HG02798 (cell line): ENCODE results near the gene ZNF541.
"Not testable (repeated sequence)": the region's sequence is repeated elsewhere in the genome, so short reads cannot be mapped to it uniquely, and the experiment has no call there.

Source experiments
- ATAC-seq: cut with Tn5 transposase; IDR thresholded peaks from one replicate; pipeline ENCODE4 v1.9.1; 2021; ENCODE audit warnings: mild to moderate bottlenecking; ENCODE audit not compliant: unreplicated experiment, poor library complexity

ZNF541 gene

GRCh38 chr19:47601180-47601904 lies 28.4 kb upstream of the ZNF541 start:
- no peak for ATAC-seq

GRCh38 chr19:47600246-47601179 lies 27.6 kb upstream of the ZNF541 start:
- peak; percentile 95 for ATAC-seq

- ATAC-seq = not testable (repeated sequence)
Observed at GRCh38 chr19:47599671-47600245, 26.8 kb upstream of the ZNF541 start.

- no peak for ATAC-seq
Observed at GRCh38 chr19:47598407-47599349, 25.7 kb upstream of the ZNF541 start.

- no peak for ATAC-seq
Observed at GRCh38 chr19:47595944-47596343, 23.0 kb upstream of the ZNF541 start.

GRCh38 chr19:47593860-47594259 lies 20.9 kb upstream of the ZNF541 start:
- no peak for ATAC-seq

- no peak for ATAC-seq
Observed at GRCh38 chr19:47589824-47590223, 16.9 kb upstream of the ZNF541 start.

- no peak for ATAC-seq
Observed at GRCh38 chr19:47587295-47587694, 14.3 kb upstream of the ZNF541 start.

- ATAC-seq = not testable (repeated sequence)
Observed at GRCh38 chr19:47583161-47583560, 10.2 kb upstream of the ZNF541 start.

GRCh38 chr19:47582320-47582909 lies 9.5 kb upstream of the ZNF541 start:
- ATAC-seq = no peak

GRCh38 chr19:47581605-47582319 lies 8.8 kb upstream of the ZNF541 start:
- ATAC-seq = no peak

- no peak for ATAC-seq
Observed at GRCh38 chr19:47580397-47580796, 7.4 kb upstream of the ZNF541 start.

GRCh38 chr19:47572635-47573034 lies 313 bp downstream of the ZNF541 start:
- no peak for ATAC-seq

GRCh38 chr19:47569331-47569730 lies 3.6 kb downstream of the ZNF541 start:
- no peak for ATAC-seq

GRCh38 chr19:47564081-47564480 lies 8.9 kb downstream of the ZNF541 start:
- no peak for ATAC-seq

GRCh38 chr19:47561440-47562057 lies 11.4 kb downstream of the ZNF541 start:
- ATAC-seq = no peak

GRCh38 chr19:47560999-47561398 lies 11.9 kb downstream of the ZNF541 start:
- no peak for ATAC-seq

GRCh38 chr19:47550129-47550528 lies 22.8 kb downstream of the ZNF541 start:
- ATAC-seq = no peak
